ENCODE data around the gene KRTAP10-3.
"Not testable (repeated sequence)": the region's sequence is repeated elsewhere in the genome, so short reads cannot be mapped to it uniquely, and the experiment has no call there.

KRTAP10-3 gene

DNA sequence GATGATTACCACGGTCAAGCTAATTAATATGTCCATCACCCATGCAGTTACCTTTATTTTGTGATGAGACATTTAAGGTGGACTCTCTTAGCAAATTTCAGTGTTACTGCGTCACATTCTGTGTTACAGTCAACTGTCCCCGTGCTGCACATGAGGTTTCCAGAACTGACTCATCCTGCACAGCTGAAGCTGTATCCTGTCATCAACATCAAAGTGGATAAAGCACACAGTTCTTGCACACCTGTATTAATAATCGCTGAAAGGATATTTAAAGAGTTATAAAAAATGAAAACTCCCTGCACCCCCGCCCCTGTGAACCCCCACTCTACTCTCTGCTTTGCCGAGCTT, 25.2 kb upstream of the KRTAP10-3 start:
- H3K4me3 ChIP-seq (ENCODE audit: low read length): no peak overlapping the region
- no peak for DNase-seq (ENCODE audit: low read depth)
- no peak for TF ChIP-seq CTCF (conservative IDR thresholded peaks at IDR 0.05; ENCODE audit: low read depth, low read length)

DNA sequence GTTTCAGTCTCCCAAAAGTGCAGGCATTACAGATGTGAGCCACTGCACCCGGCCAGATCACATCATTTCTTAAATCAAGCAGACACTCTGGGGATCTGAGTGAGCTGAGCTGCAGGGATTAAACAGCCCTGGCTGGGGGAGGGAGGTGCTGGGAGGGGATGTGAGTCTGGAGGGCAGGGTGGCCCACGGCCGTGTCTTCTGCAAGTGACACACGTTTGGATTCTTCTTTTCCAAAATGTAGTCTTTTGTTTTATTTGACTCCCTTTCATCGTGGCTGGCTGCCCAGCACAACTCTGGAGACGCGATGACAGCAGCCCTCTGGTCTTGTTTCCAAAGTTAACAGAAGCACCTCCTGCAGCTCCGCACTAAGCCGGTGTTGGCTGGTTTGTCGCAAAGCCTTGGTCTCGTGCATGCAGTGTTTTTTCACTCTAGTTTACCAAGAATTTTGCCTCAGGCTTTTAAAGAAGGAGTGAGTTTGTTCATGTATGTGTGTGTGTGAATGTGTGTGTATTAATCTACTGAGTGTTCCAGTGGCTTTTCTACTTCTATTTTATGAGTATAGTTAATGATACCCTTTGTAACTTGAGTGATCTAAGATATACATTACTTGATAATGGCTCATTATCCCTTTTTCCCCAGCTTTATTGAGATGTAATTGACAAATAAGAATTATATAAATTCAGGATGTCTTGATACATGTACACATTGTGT, 24.6 kb upstream of the KRTAP10-3 start:
- DNase-seq (ENCODE audit: low read depth): no peak
- no peak for TF ChIP-seq CTCF (conservative IDR thresholded peaks at IDR 0.05; ENCODE audit: low read depth, low read length)
- no peak overlapping the region for H3K4me3 ChIP-seq (ENCODE audit: low read length)

DNA sequence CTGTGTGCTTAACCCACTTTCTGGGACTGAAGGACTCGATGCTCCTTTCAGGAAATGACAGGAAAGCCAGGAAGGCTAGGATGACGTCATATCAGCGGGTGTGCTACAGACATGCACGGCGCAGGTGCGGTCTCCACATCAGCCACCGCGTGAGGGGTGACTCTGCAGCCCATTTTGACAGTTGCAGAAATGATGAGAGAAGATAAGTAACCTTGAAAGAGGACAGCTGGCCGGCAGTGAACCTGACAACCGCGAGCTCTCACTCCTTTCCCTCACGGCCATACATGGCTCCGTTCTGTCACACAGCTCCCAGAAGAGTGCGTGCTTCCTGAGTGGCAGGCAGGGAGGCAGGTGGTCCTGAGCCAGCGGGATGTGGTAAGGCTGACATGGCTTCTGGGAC, 23.5 kb upstream of the KRTAP10-3 start:
- H3K4me3 ChIP-seq (ENCODE audit: low read length): no peak overlapping the region
- no peak for TF ChIP-seq CTCF (conservative IDR thresholded peaks at IDR 0.05; ENCODE audit: low read depth, low read length)
- no peak for DNase-seq (ENCODE audit: low read depth)

- DNase-seq (ENCODE audit: low read depth): no peak
- H3K4me3 ChIP-seq (ENCODE audit: low read length): no peak overlapping the region
- no peak for TF ChIP-seq CTCF (conservative IDR thresholded peaks at IDR 0.05; ENCODE audit: low read depth, low read length)
These were observed 22.6 kb upstream of the KRTAP10-3 start for GRCh38 chr21:44581158-44581557.

DNA sequence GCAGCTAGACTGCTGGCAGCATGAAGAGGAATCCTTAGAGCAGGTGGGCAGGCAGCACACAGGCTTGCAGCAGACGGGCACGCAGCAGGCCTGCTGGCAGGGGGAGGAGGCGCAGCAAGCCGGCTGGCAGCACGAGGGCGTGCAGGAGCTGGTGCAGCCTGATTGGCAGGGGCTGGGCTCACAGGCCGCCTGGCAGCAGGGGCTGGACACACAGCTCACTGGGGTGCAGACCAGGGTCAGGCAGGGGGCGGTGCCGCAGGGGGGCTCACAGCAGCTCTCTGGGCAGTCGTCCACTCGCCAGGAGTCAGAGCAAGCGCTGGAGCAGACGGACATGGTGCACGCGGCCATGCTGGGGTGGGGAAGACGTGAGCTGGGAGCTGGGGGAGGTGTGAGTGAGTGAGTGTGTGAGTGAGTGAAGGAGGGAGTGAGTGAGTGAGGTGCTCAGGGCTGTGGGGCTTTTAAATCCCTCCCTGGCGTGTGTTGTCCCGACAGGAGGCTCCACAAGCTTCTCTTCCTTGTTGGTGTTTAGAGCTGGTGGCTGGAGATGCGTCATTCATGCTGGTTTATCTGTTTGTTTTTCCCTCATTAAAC, 21.7 kb upstream of the KRTAP10-3 start, which contains the start of gene KRTAP10-5:
Gene KRTAP10-5 (minus strand): TSS at position 374 of the 591 bp plus-strand sequence. CDS start 26 bp downstream, at position 348.
- DNase-seq (ENCODE audit: low read depth); H3K4me3 ChIP-seq (ENCODE audit: low read length): not testable (repeated sequence)

DNA sequence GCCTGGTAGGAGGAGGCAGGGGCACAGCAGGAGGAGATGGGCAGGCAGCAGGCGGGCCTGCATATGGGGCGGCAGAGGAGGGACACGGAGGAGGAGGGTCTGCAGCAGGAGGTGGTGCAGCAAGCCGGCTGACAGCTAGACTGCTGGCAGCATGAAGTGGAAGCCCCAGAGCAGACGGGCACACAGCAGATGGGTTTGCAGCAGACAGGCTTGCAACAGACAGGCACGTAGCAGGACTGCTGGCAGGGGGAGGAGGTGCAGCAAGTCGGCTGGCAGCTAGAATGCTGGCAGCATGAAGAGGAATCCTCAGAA, 21.2 kb upstream of the KRTAP10-3 start:
- no peak overlapping the region for H3K4me3 ChIP-seq (ENCODE audit: low read length)
- no peak for TF ChIP-seq CTCF (conservative IDR thresholded peaks at IDR 0.05; ENCODE audit: low read depth, low read length)
- no peak for DNase-seq (ENCODE audit: low read depth)

DNA sequence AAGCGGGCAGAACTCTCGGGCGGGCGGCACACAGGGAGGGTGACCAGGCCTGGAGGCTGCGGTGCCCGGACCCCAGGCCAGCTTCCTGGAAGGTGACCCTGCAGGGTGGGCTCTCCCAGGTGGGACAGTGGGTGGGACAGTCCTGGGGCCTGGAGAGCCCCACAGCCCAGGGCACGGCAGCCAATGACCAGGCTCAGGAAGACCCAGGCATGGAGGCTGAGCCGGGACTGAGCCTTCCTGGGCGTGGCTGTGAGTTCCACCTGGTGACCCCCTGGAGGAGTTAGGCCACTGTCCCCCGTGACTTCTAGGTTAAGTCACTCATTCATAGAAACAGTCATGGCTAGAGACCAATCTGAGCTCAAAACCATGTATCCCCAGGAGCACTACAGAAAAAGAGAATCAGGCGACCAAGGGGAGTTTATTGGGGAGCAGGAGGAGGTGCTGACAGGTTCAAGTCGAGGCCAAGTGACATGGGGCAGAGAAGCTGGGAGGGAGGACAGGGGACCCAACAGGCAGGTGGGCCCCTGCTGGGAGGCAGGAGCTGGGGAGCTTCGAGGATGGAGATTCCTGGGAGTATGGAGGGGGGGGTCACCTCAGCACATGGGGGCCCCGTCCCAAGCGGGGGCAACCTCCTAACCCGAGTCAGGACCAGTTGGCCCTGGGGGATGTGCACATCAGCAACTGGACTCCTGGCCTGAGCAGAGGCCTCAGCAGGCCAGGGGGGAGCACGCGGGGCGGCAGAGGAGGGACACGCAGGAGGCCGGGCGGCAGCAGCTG, 20.6 kb upstream of the KRTAP10-3 start:
- H3K4me3 ChIP-seq (ENCODE audit: low read length): no peak overlapping the region
- TF ChIP-seq CTCF (conservative IDR thresholded peaks at IDR 0.05; ENCODE audit: low read depth, low read length): no peak
- no peak for DNase-seq (ENCODE audit: low read depth)

Measured in retinal pigment epithelial cell (primary cell).